ENCODE data around the gene DRC1.

Gene DRC1

DNA sequence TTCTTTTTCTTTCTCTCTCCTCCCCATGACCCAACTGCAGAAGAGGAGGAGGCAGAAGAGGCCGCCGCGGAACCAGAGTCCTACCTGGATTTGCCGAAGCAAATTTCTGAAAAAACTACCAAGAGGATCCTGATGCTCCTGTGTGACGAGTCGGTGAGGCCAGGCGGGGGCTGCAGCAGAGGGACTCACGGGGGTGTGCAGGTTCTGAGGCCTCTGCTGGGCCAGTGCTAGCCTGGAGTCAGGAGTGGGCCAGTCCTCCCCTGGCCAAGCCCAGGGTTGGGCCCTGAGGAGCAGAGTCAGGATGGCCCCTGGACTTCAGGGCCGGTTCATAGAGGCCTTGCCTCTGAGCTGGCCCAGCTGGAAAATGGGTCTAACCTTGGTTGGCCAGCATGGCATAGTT is 46.9 kb downstream of the DRC1 start:
- no peak for DNase-seq (ENCODE audit: low spot score)

DNA sequence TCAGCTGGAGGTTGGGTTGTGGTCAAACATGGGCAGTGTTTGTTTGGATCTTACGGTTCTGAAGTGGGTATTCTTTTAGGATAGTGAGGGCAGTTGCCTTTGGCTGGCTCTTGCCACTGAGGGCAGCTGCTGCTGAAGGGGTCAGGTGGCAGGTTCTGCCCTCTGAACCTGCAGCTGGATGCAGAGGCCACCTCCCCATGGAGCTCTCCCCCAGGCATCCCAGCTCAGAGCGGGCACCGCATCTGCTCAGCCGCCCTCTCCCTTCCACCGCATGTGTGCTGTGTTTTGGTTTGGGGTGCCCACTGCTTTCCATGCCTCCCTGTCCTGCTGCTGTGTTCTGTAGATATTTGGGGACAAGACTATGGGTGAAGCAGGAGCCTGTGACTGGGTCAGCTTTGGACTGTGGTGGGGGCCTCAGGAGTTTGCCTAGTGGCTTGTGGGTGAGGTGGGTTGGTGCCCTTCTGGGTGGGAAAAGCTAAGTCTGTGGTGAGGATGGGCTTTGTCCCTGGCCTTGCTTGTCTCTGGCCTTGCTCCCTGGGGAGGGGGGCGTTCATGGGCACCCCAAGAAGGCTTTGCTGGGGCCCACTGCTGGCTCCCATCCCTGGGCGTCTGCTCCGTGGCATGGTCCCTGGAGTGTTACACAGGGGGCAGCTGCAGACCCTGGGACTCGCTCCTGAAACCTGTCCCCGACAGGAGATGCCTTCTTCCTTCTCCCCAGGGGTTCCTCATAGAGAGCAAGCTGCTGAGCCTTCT is 47.7 kb downstream of the DRC1 start:
- no peak for DNase-seq (ENCODE audit: low spot score)

DNA sequence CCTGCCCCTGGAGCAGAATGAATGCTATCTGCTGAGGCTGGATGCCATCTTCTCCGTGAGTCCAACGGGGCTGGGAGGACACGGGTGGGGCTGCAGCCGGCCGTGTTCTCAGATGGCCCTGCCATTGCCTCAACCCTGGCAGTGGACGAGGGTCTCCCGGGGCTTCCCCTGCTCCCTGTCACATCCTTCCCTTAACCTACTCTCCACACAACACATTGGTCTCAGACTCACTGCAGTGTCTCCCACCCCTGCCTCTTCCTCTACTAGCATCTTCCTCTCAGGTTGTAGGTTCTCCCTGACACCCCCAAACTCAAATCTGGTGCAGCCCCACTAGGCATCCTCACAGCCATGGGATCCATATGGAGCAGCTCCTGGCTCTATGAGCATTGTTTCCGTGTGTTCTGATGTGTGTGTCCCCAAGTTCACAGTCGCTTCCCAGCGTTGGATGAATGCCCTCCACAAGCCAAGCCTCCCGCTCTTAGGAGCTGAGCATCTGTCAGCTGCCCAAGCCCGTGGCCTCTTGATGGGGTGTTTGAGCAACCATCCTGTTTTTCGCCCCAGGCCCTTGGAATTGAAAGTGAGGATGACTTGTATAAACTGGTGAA is 48.4 kb downstream of the DRC1 start:
- DNase-seq (ENCODE audit: low spot score), result no peak

GRCh38 chr2:26451700-26452099 is 50.0 kb downstream of the DRC1 start:
- no peak for DNase-seq (ENCODE audit: low spot score)

DNA sequence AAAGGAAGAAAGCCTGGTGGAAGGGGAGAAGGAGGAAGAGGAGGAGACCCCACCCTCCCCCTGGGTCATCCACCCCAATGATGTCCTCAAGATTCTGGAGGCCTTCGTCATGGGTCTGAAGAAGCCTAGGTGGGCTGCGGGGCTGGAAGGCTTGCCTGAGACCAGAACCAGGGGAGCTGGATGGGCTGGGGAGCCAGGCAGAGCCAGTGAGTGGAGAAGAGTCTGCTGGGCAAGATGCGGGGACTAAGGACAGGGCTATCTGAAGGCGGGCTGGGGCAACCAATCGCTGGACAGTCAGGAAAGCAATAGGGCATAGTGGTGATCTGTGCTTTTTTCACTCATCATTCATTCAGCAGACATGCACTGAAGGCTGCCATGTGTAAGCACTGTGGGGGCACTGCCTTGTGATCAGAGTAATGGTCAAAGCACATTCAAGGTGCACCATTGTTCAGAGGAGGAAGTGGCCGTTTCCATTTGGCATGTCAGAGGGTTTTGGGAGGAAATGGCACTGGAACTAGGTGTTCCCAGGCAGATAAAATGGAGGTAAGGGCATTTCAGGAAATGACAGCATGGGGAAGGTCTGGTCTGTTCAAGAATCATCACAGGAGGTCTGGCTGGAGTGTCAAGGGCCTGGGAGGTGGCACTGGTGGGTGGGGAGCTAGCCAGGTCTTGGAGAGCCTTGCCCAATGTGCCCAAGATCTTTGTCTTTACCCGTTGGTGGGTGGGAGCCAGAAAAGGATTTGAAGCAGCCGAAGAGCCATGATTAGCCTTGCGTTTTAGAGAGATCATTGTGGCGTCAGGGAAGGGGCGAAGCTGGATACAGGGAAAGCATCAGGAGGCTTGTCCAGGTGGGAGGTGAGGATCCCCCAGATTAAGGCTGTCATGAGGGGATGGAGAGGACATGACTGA is 52.0 kb downstream of the DRC1 start:
- DNase-seq (ENCODE audit: low spot score), result no peak

DNA sequence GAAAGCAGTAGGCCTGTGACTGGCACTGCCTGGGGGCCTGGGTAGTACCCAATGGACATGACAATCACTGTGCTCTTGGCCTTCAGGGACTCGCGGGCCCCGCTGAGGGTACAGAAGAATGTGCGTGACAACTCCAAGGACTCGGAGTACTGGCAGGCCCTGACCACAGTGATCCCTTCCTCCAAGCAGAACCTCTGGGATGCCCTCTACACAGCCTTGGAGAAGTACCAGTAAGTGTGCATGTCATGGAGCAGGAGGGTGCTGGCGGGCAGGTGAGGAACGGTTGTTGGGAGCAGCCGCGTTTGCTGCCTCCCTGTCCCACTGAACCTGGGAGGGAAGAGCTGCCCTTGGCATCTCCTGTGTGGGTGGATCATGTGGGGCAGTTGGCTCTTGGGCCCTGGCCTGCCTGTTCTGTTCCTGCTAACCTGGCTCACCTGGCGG is 52.9 kb downstream of the DRC1 start:
- no peak for DNase-seq (ENCODE audit: low spot score)

DNA sequence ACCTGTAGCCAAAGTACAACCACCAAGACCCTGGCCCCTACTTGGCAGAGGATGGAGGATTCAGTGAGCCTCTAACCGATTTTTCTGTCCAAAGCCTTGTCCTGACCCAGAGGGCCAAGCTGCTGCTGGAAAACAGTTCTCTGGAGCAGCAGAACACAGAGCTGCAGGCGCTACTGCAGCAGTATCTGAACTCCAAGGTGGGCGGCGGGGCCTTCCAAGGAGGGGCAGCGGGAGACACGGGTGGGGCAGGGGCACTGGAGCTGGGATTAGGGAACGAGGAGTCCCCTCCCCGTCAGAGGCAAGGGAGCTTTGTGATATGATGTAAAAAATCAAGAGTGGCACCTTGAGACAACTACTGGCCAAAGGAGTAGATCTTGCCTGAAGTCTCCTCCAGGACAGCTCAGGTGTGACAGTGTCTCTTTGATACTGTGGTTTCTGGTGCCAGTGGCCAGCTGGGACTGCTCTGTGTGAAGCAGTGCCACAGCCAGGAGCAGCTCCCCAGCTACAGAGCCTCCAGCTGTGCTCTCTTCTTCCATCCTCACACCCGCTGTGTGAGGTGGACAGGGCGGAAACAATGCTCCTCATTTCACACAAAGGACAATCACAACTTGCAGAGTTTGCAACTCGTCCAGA is 53.4 kb downstream of the DRC1 start:
- DNase-seq (ENCODE audit: low spot score), result no peak

DNA sequence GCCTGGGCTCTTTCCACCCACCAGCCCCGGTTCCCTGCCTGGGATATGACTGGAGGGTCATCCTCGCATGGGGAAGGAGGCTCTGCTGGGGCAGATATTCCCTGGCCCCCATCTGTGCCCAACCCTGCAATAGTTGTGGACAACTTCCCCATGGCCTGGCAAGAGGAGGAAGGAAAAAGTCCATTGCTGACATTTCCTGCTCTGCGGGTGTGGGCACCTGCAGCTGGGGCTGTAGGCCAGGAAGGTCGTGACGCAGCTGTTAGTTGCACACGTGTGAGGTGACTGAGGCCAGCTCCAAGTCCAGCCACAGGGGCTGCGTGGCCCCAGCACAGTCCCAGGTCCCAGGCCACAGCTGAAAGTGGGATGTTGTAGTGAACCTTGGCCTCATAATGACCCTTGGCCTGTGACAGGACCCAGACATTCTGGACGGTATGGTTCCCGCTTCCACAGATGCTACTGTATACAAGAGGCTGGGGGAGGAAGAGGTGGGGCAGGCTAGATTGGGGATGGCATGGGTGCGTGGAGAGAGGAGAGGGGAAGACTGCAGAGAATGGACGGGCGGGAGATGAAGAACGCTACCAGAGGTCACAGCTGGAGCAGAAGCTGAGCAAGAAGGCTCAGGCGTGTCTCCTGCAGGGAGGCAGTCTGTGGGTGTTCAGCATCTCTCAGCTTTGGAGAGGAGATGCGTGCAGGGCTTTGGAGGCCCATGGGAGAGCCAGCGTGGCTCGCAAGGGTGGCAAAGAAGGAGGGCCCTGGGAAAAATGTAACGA is 54.1 kb downstream of the DRC1 start:
- no peak for DNase-seq (ENCODE audit: low spot score)

DNA sequence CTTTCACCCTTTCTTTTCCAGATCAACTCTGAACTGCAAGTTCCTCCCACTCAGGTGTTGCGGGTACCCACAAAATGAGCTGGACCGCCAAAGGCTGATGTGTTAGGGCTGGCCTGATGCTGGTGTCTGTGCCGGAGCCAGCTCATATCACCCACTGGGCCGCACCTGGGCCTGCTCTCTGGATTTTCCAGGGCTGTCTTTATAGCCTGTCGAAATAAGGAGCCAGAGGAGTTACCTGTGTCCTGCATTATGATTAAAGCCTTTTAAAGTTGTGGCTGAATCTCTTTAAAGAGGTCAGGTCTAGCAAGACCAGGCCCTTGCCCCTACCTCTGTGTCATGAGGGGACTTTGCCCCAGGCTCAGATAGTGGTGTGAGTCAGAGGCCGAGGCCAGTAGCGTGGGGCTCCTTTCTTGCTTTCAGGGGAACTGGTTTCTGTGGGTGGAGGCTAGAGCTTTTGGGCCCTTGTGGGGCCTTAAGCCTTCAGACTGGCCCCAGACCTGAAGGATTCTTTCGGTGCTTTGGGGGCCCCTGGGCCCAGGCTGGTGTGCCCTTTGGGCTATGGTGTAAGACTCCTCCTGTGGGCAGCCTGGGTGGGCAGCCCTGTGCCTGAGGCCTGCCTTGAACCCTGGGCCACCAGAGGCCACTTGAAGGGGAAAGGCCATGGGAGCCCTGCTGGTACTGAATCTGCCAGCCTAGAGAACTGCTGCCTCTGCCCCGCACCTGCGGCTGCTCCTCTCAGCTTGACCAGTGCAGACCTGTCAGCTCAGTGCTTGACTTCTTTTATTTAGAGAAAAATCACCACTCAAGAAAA is 54.9 kb downstream of the DRC1 start:
- DNase-seq (ENCODE audit: low spot score), result no peak

DNA sequence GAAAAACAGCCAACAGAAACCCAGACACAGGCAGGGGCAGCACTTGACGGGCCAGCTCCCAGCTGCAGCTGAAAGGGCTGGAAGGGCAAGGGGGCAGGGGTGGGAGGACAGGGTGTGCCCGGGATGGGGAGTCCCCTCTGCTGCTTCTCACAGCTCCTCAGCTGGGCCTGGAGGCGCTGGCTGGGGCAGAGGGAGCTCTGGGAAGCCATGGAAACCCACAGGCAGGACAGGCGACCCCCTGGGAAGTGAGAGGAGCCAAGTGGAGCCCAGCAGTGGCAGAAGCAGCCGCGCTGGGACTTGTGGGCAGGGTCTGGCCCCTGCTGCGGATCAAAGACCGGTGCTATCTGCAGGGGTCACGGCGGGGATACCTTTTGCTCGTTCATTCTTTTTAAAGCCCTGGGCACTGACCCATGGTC is 55.5 kb downstream of the DRC1 start:
- DNase-seq (ENCODE audit: low spot score), result no peak

- no peak for DNase-seq (ENCODE audit: low spot score)
Observed at GRCh38 chr2:26457695-26458364, 56.1 kb downstream of the DRC1 start.

- no peak for DNase-seq (ENCODE audit: low spot score)
Observed at GRCh38 chr2:26458365-26459042, 56.8 kb downstream of the DRC1 start.

- no peak for DNase-seq (ENCODE audit: low spot score)
Observed at GRCh38 chr2:26459991-26460612, 58.4 kb downstream of the DRC1 start.

DNA sequence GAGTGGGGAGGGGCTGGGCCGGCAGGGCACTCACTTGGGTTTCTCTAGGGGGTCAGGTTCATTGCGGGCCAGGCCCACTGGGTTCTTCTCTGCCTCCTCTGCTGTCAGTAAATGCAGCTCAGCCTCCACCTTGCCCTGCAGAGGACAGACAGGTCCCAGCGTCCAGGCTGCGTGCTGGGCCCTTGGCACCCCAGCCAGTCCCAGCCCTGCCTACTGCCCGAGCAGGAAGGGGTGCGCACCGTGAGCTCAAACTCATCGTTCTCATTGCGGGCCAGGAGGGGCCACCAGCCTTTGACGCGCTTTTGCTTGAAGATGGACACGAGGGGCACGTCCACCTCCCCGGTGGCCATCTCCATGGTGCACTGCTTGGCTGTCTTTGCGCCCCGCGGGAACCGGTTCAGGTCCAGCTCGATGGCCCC is 58.9 kb downstream of the DRC1 start:
- no peak for DNase-seq (ENCODE audit: low spot score)

GRCh38 chr2:26461601-26462023 is 59.9 kb downstream of the DRC1 start:
- no peak for DNase-seq (ENCODE audit: low spot score)

DNA sequence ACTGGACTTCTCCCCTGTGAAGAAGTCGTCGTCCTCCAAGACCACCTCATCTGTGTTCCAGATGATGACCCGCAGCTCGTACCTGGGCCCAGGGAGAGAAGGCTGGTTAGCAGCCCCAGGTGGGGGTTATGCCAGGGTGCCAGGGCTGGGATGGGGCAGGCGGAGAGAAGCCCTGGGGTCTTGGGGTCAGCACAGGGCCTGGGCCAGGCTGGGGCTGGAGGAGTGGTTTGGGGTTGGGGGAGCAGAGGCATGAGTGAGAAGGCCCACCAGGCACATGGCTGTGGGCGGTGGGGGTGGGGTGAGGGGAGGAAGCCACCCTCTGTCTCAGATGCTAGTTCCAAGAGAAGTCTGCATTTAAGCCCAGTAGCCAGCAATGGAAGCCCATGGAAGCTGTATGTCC is 60.4 kb downstream of the DRC1 start:
- DNase-seq (ENCODE audit: low spot score), result no peak

DNA sequence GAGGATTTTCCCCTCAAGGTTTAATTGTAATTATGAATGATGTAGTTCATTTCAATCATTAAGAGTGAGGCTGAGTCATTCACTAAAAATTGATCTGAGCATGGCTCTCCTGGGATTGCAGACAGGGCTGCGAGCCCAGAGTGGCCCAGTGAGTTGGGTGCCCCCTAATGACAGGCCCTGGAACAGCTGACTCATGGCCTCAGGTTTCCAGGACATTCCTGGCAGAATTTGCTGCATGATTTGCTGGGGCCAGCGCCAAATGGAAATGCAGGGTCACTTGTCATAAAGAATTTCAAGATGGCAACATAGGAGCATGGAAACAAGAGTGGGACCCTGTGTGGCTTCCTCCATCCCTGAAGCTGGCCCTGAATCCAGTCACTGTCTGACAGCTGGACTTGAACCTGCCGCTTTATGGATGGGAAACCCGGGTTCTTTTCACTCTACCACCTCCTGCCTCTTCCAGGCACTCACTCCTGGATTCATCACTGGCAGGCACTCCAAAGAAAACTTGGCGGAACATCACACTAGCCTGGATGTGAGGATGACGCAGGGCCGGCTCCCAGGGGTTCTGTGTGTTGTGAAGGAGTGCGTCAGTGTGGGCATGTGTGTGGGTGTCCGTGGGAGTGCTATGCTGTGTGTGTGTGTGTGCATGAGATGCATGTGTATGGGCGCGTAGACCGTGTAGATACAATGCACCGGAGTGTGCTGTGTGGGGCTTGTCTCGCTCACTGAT is 61.0 kb downstream of the DRC1 start:
- no peak for DNase-seq (ENCODE audit: low spot score)

Data from germinal center (tissue), 1 donor.